GM18909 (cell line): ENCODE measurements around the gene HSD17B2.

Experiments
- ATAC-seq: cut with Tn5 transposase; IDR thresholded peaks from one replicate; pipeline ENCODE4 v1.9.1; 2021; ENCODE audit warnings: mild to moderate bottlenecking; ENCODE audit not compliant: unreplicated experiment, poor library complexity

The HSD17B2 gene

DNA sequence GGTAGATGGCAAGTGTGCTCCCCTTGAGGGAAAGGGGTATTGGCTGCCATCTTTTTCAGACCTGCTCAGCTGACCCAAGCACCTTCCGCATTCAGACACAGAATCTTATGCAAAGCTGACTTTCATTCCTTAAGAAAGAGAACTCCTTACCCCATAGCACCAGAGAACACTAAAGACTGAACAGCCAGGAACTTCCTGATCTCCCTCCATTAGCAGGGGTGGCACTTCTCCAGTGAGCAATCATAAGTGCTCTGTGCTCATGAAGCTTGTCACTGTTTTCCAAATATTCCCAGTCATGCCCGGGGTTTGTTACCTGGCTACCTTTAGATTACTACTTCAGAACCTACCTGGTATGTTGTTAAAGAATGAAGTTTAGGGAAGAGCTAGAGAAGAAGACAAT is 11.9 kb downstream of the HSD17B2 start:
- ATAC-seq, result no peak

DNA sequence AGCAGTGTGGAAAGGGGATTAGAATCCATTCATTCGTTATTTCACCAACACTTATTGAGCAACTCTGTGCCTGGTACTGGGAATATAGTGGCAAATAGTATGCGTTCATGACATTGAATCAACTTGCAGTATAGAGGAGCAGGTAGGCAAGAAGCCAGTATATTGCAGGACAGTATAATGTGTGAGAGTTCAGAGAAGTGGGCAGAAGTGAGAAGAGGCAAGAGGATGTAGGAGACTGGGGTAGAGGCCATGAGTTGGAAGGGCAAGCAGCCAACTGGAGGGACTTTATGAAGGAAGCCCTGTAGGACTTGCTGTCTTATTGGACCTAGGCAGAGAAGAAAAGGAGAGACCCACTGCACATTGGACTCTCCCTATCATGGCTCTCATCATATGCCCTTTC is 12.3 kb downstream of the HSD17B2 start:
- ATAC-seq, result no peak

DNA sequence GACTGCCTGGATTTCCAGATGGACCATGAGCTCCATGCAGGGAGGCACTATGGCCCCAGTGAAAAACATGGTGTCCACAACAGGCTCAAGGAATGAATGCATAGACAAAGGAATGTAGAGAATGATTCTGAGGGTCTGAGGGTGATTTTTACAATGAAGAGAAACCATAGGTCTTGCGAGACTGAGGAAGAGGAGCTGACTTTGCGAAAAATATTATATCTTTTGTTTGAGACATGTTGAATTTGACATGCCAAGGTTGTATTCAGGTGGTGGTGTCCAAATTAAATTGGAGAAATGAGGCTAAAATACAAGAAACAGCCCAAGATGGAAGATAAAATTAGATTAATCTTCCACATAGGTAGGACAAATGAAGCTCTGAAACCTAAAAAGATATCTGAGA is 12.7 kb downstream of the HSD17B2 start:
- ATAC-seq, result no peak

DNA sequence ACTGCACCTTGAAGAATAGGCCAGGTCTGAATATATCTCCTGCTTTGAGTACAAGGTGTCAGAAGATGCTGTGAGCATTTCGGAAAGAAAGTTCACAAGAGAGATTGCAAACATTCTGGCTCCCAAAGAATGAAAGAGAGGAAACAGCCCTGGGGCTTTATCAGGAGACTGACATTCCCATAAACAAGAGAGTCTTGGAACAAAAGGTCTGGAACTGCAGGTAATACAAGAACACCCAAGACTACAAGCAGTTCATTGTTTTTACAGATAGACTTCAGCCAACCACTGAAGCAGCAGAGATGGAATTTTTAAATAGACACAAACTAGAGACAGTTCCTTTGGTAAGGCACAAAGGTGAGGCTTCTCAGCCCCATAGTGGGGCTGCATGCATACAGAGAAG is 14.4 kb downstream of the HSD17B2 start:
- no peak for ATAC-seq

DNA sequence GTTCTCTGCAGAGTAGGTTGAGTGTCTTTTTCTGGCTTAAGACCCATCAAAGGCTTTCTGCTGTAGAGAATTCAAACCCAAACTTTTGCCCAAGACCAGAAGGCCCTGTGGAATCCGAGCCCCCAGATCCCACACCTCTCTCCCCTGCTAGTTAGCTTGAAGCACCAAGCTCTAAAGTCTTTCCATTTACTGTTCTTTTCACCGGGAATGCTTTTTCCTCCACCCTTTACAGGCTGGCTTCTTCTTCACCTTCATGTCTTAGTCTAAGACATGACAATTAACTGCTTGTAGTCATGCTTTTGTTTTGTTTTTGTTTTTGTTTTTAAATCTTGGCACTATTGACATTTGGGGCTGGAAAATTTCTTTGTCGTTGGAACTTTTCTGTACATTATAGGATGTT is 15.5 kb downstream of the HSD17B2 start:
- ATAC-seq, result no peak

DNA sequence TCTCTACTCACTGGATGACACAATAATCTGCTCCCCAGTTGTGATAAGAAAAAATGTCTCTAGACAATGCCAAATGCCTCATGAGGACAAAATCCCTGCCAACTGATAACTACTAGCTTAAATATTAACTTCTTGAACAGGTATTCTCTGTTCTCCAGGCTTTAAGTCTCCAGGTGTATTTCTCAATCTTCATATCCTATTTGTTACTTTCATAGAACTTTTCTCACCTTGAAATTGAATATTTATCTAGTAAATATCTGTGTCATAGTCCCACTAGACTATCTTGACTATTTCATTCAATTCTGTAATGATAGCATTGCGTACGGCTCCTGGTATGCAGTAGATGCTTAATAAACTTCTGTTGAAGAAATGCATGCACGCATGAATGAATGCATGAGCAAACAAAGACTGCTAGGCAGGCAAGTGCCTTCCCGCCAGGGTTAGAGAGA is 15.9 kb downstream of the HSD17B2 start:
- no peak for ATAC-seq

DNA sequence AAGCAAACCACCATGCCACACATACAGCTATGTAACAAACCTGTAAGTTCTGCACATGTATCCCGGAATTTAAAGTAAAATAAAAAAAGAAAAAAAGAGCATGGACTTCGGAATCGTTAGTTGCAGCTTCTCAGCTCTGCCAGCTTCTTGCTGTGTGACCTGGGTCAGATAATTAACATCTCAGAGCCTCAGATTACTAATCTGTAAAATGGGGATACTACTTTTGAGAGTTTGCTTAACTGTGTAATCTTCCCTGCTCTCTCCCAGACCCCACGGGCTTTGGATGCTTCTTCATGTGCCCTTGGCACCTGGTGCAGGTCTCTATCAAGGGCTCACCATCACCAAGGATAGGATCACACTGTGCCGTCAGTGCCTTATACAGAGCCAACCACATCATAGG is 16.6 kb downstream of the HSD17B2 start:
- no peak for ATAC-seq

DNA sequence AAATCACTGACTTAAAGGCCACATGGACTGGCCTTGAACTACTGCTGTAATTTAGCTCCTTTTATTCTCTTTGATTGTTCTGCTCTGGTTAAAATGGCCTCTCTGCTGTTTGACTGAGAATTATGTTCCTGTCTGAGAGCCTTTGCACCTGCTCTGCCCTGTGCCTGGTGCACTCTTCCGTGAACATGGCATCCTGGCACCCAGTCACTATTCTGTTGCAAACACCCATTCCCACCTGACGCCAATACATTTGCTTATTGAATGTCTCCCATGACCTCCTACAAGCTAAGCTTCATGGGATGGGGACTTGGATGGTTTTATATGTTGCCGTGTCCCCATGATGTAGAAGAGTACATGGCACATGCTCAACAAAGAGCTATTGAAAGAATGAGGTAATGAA is 20.1 kb downstream of the HSD17B2 start:
- ATAC-seq, result no peak

DNA sequence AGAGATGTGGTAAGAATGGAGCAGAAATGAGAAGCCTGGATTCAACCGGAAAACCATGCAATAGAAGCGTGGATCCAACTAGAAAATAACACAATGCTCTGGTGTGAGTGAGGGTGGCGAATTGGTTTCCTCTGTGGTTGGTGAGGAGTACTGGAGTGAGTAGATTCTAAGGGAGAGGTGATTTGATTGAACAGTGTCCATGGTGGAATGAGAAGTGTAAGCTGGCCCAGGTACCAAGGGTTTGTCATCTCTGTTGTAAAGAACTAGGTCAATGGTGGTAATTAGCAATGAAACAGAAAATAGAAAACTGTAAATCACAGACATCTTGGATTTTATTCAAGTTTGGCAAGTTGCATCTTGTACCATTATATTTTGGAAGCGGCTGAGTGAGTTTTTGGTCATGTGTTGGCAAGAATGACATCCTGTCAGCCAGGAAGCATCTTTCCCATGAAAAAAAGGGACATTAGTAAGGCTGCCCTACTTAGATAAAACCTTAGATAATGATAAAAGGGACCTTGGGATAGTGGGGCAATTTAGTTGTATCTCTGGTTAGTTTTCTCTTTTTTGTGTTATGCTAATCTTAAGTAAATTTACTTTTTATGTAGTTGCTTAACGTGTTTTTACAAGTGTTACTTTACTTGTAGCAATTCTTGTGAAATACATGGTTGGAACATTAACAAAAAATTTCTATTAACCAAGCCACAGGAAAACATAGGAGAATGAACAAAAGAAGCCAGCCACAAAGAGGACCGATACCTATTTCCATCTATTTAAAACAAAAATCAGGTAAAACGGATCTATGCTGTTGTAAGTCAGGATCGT is 20.9 kb downstream of the HSD17B2 start:
- no peak for ATAC-seq

DNA sequence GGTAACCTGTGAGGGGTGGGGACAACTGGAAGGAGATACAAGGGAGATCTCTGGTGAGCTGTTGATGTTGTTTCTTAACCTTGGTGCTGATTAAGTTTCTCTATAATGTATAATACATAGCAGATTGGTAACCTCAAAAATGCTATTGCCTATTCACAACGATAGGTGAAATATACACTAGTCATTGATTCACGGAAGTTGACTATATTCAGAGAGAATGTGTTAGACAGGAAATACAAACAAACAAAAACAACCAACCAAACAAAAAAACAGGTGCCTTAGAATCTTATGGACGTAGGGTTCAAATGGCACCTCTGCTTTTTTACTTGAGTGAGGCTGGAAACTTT is 21.5 kb downstream of the HSD17B2 start:
- ATAC-seq, result no peak

DNA sequence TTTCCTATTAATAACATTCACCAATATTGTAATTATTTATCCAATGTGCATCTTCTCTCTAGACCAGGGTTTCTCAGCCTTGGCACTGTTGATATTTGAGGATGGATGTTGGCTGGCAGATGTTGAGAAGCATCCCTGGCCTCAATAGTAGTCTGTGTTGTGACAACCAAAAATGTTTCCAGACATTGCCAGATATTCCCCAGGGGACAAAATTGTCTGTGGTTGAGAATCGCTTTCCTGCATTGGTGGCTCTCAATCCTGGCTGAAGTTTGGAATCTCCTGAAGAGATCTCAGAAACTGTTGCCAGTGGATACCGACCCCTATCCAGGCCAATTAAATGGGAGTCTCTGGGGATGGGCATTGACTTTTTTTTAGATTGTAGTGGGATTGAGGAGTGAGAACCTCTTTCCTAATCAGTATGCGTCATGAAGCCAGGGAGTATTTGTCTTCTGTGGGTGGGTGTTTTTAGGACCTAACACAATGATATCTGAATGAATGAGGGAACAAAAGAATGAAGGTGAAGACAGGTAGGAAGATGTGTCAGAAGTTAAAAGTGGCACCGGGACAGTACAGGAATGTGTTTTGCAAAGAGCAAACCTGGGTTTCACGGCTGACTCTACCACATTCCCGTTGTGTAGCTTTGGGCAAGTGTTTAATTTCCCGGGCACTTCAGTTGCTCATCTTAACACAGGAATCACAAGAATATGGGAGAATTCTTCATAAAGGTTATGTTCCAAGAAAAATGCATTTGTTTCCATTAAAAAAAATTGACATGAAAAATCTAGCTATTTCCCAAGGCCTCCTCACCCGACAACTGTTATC is 24.3 kb downstream of the HSD17B2 start:
- ATAC-seq, result no peak

DNA sequence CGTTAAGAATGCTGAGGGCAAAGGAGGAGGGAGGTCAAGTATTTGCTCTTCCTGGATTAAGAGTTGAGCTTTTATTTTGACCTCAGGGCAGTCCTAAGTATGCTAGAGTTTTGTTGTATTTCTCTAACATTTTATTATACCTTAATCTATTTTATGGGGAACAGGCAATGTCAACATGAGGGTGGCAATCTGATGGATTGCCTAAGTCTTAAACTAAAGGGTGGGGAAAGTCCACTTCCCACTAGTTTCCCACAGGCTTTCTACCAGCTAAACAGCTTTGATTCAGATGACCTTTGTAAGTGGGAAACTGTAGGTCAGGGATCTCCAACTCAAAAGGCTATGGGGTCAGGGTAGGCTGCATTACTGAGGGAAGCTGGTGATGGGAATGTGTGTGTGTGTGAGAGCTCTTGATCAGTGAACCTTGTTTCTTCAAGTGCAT is 24.9 kb downstream of the HSD17B2 start:
- ATAC-seq, result no peak

DNA sequence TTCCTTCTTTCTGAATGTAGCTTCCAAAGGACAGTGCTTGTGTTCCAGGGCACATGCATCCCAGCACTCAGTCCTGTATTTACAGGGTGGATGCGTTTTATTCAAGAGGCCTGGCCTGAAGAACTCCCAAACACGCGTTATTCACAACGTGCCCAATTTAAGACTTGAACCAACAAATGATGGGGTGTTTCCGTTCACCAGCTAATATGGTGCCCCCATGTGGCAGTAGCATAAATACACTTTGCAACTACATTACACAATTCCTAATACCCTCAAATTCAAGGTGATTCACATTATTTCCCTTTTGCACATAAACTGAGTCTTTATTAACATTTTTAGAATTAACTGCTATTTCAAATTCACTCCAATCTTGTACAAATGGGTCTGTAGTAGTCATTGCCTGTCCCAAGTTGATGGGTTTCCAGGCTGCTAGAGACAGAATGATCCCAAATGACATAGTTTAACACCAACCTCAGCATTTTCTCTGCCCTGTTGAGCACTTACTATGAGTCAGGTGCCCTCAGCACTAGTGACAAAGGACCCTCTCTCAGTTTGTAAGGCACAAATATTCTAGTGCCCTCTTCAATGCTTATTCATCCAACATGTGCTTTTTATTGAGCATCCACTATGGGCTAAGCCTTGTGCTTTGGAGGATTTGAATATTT is 26.9 kb downstream of the HSD17B2 start:
- no peak for ATAC-seq

DNA sequence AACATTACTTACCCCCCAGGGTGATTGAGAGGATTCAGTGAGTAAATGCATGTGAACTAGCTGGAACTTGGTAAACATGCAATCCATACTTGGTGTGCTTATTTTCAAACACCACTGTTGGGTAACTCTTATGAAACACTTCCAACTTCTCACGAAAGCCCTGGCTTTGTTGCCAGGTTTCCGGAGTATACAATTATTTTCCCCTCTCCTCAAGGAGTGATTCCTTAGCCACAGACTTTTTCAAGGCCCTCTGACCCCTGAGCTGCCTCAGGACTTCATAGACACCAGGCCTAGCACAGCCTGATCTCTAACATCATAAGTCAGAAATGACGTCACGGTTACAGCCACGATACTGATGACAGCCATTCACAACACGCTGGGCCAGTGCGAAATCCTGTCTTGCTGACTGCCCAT is 27.6 kb downstream of the HSD17B2 start:
- no peak for ATAC-seq

DNA sequence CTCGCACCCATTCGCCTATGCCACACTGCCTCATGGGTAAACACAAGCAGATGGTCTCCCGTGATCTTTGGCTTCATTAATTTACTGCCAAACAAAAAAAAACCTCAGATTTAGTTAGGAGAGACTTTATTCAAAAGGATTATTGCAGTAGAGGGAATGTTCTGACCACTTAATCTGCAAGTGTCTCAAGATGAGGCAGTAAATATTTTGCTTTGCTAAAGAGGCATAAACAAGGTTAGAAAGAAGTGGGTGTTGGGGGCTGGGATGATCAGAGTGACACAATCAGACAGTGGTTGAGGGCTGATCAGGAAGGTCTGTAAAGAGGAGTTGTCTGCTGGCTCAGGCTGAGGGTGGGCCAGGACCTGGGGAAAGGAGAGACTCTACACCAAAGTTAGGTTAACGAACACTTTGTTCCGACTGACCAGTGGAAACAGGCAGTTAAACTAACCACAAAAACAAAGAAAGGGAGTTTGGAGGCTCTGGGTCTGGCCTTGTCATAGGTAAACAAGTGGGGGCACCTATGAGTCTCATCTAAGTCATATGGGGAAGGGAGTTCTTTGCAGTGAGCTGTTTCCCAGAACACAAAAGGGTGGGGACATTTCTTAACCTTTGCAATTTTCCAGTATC is 28.5 kb downstream of the HSD17B2 start:
- ATAC-seq, result no peak

DNA sequence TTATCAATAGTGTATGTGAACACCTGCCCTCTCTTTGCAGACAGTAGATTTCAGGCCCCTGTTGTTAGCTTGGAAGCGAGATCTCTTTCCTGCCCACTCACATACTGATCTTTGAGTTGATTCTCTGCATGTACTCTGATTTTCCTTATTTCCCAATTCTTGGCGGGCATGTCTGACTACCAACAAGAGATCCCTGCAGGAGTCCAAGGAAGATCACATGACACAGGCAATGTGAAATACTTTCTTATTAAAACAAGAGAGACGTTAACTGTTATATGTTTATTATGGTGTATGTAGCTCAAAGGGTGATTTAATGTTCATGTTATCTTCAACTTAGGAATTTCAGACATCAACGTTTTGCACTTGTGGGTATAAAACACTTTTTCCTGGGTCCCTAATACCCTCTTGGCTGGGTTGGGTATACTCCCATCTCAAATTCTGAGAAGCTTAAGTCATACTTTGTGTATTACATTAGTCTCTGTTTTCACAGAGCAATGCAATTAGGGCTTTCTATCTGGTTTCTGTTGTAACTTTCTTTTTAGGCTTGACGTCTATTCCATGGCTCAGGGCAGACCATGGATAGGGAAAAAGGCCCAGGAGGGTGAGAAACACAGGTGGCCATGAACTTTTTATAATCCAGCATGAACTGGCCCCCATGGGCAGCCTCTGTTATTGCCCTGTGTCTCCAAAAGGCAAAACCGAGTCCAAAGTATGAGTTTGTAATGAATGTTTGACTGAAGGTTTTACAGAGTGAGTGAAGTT is 32.2 kb downstream of the HSD17B2 start:
- ATAC-seq, result no peak

DNA sequence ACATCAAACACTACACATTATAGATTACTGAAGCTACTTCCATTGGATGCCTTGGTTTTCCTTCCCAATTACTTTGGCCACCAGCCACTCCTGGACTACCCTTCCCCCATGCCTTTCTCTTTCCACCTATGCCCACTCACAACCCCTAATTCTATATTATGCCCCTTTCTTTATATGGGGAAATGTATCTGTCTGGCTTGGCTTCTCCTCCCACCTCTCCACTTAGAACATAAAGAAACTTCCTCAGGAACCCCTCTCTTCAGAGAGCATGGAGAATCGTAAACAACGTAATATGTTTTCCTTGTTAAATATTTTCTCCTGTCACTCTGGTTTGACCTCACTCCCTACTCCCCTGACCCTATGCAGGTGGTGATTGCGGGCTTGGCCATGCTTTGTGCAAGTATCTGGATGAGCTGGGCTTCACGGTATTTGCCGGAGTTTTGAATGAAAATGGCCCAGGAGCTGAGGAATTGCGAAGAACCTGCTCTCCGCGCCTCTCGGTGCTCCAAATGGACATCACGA is 32.8 kb downstream of the HSD17B2 start:
- no peak for ATAC-seq

DNA sequence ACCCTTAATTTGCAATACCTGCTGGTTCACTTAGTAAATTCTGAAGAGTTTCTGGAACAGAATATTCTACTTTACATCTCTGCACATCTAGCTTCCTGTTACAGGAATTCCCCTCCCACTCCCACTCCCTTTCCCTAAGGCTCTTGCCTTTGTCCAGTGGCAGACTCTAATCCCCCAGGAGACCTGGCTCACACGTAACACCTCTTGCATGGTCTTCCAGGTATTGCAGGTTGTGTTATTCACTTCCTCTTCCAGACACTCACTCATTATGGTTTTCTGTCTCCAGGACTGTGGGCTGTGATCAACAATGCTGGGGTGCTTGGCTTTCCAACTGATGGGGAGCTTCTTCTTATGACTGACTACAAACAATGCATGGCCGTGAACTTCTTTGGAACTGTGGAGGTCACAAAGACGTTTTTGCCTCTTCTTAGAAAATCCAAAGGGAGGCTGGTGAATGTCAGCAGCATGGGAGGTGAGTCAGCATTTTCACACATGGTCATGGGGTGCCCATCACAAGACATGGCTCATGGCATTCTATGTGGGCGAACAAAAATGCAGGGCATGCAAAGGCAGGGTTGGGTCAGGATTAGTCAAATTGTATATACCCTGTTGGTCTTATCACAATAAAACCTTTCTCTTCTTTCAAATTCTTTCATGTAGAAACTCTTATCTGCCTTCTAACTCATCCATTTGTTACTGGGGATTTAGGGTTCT is 35.8 kb downstream of the HSD17B2 start:
- no peak for ATAC-seq

DNA sequence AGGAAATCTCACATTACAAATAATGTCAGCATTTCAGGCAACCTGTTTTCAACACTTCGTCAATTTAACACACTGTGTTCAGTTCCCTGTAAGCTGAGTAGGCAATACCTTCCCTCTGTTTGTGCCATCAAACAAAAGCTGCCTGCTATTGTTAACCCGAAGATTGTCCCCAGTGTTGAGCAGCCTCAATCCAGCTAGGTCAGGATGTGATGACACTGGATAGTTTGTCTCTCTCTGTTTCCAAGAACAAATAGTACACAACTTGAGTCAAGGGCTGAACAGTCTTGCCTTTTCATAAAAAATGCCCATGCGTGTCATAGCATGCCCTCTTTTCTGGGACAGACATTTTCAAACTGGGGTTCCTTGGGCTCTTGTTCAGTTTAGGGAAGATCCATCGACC is 36.4 kb downstream of the HSD17B2 start:
- no peak for ATAC-seq
